CD4-positive, alpha-beta T cell treated with Interleukin-10 for 1 hour (primary cell): ENCODE results near the gene SLF2.
"Not testable (repeated sequence)": the region's sequence is repeated elsewhere in the genome, so short reads cannot be mapped to it uniquely, and the experiment has no call there.

Experiments
- DNase-seq: peaks from one replicate; pipeline ENCODE4 v3.0.0-alpha.2; 2020

SLF2 gene

GRCh38 chr10:100967332-100967731 is 54.6 kb downstream of the SLF2 start:
- no peak for DNase-seq

DNA sequence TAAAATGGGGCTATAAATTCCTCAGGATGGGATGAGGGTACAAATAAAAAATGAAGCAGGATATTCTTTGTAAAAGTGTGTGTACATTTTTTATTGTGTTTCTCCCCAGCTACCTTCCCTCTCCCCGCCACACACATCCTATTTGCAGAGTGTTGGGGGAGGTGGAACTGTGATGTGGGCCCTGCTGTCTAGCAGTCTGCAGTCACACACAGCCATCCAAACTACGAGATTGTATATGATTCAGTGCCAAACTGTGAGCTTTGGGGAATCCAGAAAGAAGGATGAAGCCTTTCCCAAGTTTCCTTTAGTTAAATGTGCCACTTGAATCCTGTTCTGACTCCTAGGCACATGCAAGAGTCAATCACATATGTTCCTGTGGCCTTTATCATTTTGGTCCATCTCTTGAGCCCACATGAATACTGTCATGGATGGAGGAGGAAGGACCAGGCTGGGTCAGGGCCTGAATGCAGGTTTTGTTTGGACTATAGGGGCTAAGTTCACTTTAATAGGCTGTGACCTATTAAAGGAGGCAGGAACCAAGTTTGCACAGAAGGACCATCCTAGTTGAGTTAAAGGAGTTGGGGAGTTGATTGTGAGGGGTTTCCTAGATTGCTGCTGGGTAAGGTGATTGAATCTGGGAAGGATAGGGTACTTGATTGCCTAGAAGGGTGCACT is 55.4 kb downstream of the SLF2 start:
- DNase-seq, result no peak

DNA sequence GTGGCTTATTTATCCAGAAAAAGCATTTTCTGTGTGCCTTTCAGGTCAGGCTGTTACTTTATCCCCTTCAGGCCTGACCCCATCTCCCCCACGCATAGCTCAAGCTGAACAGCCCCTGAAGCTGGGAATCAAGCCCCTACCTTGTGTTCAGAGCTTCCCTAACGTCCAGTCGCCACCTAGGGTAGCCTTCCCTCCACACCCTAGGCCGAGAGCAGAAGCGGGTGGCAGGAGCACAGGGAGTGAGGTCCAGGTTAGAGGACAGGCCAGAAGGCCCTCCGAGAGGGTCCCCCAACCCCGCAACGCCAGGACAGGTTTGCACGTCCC is 56.1 kb downstream of the SLF2 start:
- DNase-seq, result no peak

GRCh38 chr10:100969187-100970075 is 56.7 kb downstream of the SLF2 start, which contains the start of gene SEMA4G:
Gene SEMA4G (plus strand): TSS chr10:100969504. CDS start chr10:100972913, 3,409 bp downstream.
- DNase-seq, result peak; percentile 46

- DNase-seq, result peak; percentile 57
These were observed 57.5 kb downstream of the SLF2 start for GRCh38 chr10:100970076-100970913.

- DNase-seq, result no peak
These were observed 58.4 kb downstream of the SLF2 start for GRCh38 chr10:100970914-100971811.

DNA sequence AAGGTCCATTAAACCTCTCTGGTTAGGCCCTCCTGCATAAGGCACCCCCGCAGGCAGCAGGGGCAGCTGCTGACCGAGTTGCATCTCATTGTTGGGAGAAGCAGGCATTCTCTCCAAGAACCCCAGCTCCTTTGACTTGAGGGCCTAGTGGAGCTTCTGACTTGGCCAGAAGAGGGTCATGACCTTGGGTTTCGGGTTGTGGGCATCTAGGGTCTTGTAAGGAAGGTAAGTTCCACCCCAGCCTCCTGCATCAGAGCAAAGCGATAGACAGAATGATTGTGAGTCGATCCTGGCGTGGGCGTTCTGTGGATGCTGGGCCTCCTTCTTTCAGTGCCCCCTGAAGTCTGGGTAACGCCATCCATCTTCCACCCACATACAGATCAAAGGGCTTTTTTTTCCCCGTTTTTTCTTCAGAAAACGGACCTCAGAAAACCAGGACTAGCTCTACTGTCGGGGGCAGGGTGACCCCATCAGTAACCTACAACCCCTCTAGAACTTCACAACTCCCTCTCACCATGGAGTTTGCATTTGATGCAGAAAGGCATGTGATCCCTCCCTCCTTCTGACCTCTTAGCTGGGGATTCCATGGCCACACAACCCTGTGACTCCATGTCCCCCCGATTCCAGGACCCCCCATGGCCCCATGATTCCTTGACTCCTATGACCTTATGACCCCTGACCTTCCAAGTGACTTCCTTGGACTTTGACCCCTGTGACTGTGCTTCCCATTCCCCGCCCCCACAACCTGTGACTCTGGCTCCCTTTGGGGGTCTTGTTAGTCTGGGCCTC is 59.5 kb downstream of the SLF2 start:
- DNase-seq, result no peak

DNA sequence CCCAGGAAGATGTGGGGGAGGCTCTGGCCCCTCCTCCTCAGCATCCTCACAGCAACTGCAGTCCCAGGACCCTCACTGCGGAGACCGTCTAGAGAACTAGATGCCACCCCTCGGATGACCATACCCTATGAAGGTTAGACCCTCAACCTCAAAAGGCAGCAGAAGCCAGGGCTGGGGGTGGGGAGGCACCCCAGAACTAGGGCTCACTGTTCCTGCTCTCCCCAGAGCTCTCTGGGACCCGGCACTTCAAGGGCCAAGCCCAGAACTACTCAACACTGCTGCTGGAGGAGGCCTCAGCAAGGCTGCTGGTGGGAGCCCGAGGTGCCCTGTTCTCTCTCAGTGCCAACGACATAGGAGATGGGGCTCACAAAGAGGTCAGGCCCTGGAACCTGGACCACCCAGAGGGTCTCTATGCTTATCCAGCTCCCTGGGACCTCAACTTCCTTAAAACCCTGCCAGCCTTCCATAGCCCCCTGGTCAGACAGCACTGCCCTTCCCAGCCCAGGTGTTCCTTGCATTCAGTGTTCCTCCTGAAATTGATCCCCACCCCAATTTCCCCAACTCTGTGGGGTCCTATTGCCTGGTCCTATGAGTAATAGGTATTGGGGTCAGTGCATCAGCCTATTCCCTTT is 60.3 kb downstream of the SLF2 start:
- no peak for DNase-seq

GRCh38 chr10:100975397-100975796 is 62.6 kb downstream of the SLF2 start:
- not testable (repeated sequence) for DNase-seq

GRCh38 chr10:100976906-100977305 is 64.1 kb downstream of the SLF2 start:
- DNase-seq, result no peak

DNA sequence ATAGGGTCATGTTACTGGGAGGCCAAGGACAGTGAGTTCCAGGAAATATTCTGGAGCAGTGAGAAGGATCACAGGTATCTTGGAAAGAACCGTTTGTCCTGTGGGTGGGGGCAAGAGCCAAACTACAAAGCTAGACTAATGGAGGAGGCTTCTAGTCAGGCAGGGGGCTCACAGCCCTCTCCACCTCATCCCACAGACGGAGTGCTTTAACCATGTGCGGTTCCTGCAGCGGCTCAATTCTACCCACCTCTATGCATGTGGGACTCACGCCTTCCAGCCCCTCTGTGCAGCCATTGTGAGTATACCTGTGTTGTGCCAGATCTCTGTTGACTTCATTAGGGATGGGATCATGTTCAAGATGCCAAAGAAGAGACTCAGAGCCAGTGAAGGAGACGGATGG is 64.7 kb downstream of the SLF2 start:
- DNase-seq, result no peak

GRCh38 chr10:100978121-100978900 is 65.5 kb downstream of the SLF2 start:
- DNase-seq, result no peak

GRCh38 chr10:100978901-100979195 is 66.1 kb downstream of the SLF2 start:
- no peak for DNase-seq

DNA sequence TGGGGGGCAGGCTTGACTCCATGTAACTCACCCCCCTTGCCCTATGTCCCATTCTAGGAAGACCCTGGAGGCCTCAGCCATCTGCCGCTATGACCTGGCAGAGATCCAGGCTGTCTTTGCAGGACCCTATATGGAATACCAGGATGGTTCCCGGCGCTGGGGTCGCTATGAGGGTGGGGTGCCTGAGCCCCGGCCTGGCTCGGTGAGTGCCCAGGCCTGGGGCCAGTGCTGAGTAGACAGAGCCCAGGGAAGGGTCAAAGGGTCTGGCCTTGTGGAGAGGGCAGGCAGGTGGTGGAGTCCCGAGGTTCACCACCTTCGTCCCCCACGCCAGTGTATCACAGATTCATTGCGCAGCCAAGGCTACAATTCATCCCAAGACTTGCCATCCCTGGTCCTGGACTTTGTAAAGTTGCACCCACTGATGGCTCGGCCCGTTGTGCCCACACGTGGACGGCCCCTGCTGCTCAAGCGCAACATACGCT is 67.1 kb downstream of the SLF2 start:
- no peak for DNase-seq

DNA sequence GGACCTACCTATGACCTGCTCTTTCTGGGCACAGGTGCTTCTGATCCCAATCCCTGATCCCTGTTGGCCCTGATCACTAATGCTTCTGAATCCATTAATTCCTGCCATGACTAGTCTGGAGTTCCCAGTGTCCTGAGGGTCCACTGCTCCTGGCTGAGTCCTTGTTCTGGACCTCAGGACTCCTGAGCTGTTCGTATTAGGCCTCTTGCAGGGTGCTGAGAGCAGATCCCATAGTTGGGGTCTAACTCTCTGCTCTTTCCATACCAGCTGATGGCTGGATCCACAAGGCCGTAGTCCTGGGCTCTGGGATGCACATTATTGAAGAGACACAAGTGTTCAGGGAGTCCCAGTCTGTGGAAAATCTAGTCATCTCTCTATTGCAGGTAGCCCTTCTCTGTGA is 67.5 kb downstream of the SLF2 start:
- no peak for DNase-seq

DNA sequence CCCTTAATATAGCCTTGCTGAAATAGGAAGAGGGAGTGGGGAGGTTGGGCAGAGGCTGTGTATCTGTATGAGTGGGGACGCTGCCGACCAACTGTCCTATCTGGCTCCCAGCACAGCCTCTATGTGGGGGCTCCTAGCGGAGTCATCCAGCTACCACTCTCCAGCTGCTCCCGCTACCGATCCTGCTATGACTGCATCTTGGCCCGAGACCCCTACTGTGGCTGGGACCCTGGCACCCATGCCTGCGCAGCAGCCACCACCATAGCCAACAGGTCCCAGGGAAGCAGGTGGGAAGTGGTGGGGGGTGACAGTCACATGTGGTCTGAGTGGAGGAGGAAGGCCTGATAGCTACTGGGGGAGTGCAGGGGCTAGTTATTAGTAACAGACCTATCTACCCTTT is 67.9 kb downstream of the SLF2 start:
- no peak for DNase-seq

- DNase-seq, result no peak
These were observed 68.5 kb downstream of the SLF2 start for GRCh38 chr10:100981178-100981772.

DNA sequence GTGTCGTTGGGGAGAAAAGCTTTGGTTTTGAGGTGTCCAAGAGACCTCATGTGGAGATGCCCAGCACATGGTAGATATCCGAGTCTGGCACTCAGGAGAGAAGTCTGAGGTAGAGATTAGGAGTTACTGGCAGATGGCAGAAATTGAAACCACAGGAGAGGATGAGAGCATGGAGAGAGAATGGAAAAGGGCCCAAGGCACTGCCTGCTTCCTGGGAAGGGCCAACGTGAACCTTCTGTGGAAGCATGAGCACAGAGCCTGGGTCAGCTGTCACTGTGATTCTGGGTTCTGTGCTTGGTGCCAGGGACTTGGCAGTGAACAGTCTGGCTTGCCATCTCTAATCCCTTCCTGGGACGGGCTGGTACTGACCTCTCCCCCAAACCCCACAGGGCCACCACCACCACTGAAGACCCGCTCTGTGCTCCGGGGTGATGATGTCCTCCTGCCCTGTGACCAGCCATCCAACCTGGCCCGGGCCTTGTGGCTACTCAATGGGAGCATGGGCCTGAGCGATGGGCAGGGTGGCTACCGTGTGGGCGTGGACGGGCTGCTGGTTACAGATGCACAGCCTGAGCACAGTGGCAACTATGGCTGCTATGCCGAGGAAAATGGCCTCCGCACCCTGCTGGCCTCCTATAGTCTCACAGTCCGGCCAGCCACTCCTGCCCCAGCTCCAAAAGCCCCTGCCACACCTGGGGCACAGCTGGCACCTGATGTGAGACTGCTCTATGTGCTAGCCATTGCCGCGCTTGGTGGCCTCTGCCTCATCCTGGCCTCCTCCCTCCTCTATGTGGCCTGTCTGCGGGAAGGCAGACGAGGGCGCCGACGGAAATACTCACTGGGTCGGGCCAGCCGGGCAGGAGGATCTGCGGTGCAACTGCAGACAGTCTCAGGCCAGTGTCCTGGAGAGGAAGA is 70.4 kb downstream of the SLF2 start:
- no peak for DNase-seq
